HepG2 (cell line): Measurements from ENCODE around the gene CEBPB. TPM values are rescaled to one million over a fixed set of nuclear protein-coding genes. Genes with fewer than 3 reads are reported as not detected.
A peak's percentile ranks its signal among the peaks of the same experiment; 100 is the strongest.

Experiments
- CHD2 ChIP-seq: IDR thresholded peaks from 2 replicates; pipeline ENCODE4 v1.6.1; 2011; ENCODE audit warnings: low read depth, low read length, improper control_type of control experiment
- ERF ChIP-seq: IDR thresholded peaks from 2 replicates; pipeline ENCODE4 v1.6.1; 2018; ENCODE audit warnings: missing biosample characterization, missing genetic modification reagents
- KLF11 ChIP-seq: IDR thresholded peaks from 2 replicates; pipeline ENCODE4 v1.6.1; 2016; ENCODE audit warnings: missing compliant biosample characterization
- MTA3 ChIP-seq: sonication (generic); formaldehyde crosslinking; IDR thresholded peaks from 2 replicates; pipeline ENCODE4 v1.4.0; 2020; ENCODE audit warnings: missing genetic modification reagents
- NFYC ChIP-seq: IDR thresholded peaks from 2 replicates; pipeline ENCODE4 v1.6.1; 2016; ENCODE audit warnings: missing genetic modification reagents, missing compliant biosample characterization
- NRL ChIP-seq: sonication (generic); formaldehyde crosslinking; IDR thresholded peaks from 2 replicates; pipeline ENCODE4 v1.5.0; 2020; ENCODE audit warnings: missing genetic modification reagents, mild to moderate bottlenecking, moderate library complexity, borderline replicate concordance
- PHF20 ChIP-seq: sonication (generic); formaldehyde crosslinking; IDR thresholded peaks from 2 replicates; pipeline ENCODE4 v1.5.0; 2020; ENCODE audit warnings: mild to moderate bottlenecking, missing genetic modification reagents
- SIN3B ChIP-seq: fragments of 150-350 bp; IDR thresholded peaks from 2 replicates; pipeline ENCODE4 v1.6.1; 2014; ENCODE audit warnings: low read length
- ZNF350 ChIP-seq: sonication (generic); formaldehyde crosslinking; IDR thresholded peaks from 2 replicates; pipeline ENCODE4 v1.4.0; 2020; ENCODE audit warnings: mild to moderate bottlenecking, low read depth, missing genetic modification reagents, borderline replicate concordance
- ZNF772 ChIP-seq: sonication (generic); formaldehyde crosslinking; IDR thresholded peaks from 2 replicates; pipeline ENCODE4 v1.5.0; 2020; ENCODE audit warnings: mild to moderate bottlenecking, missing genetic modification reagents
- ZNF839 ChIP-seq: sonication (generic); formaldehyde crosslinking; IDR thresholded peaks from 2 replicates; pipeline ENCODE4 v1.4.0; 2020; ENCODE audit warnings: missing genetic modification reagents, mild to moderate bottlenecking, borderline replicate concordance
- ZNF891 ChIP-seq: sonication (generic); formaldehyde crosslinking; IDR thresholded peaks from 2 replicates; pipeline ENCODE4 v1.5.0; 2020; ENCODE audit warnings: mild to moderate bottlenecking, missing genetic modification reagents
- polyA plus RNA-seq, 8 experiments: library from polyadenylated mRNA; depleted of rRNA in 3 of 8; stranded (reverse) in 7 of 8; unstranded in 1 of 8; fragments of >200 nt; fragmentation: Illumina TruSeq in 4 of 8; extraction: Trizol in 4 of 8; gene quantifications; 2 replicates each; pipeline versions ENCODE4 v1.2.1 to v1.2.3, GENCODE V29; 2011 to 2016; ENCODE audit warnings: low read depth in 4 of 8, missing spikeins in 1 of 8, mixed read lengths in 1 of 8; ENCODE audit not compliant: insufficient read depth in 1 of 8
- total RNA-seq, 5 experiments: library from RNA; depleted of rRNA; stranded (reverse); fragments of >200 nt; fragmentation: Illumina TruSeq; extraction: Trizol; gene quantifications; 2 replicates each; pipeline ENCODE4 v1.2.3, GENCODE V29; 2016; ENCODE audit warnings: low read depth in 1 of 5
- TF ChIP-seq, protein P1 (sequence below), 2 experiments: sonication (generic) in 1 of 2; formaldehyde crosslinking in 1 of 2; IDR thresholded peaks; 2 replicates each; pipeline versions ENCODE4 v1.4.0 to v1.6.1; 2016 to 2020; ENCODE audit warnings: borderline replicate concordance in 1 of 2, low read depth in 1 of 2, mild to moderate bottlenecking in 1 of 2, missing genetic modification reagents in 1 of 2
- TF ChIP-seq, protein P2 (sequence below): sonication (generic); formaldehyde crosslinking; IDR thresholded peaks from 2 replicates; pipeline ENCODE4 v1.4.0; 2020; ENCODE audit warnings: missing genetic modification reagents
- TF ChIP-seq, protein P3 (sequence below): IDR thresholded peaks from 2 replicates; pipeline ENCODE4 v1.6.1; 2016; ENCODE audit warnings: low read depth, control low read depth
- TF ChIP-seq, protein P4 (sequence below): IDR thresholded peaks from 2 replicates; pipeline ENCODE4 v1.6.1; 2016

CEBPB gene
- total and polyA plus RNA-seq, 2 of the 13 experiments (the other 11 are each of a cell fraction or from before 2014, with no cell fraction given): 18.5 to 28.2 TPM

DNA sequence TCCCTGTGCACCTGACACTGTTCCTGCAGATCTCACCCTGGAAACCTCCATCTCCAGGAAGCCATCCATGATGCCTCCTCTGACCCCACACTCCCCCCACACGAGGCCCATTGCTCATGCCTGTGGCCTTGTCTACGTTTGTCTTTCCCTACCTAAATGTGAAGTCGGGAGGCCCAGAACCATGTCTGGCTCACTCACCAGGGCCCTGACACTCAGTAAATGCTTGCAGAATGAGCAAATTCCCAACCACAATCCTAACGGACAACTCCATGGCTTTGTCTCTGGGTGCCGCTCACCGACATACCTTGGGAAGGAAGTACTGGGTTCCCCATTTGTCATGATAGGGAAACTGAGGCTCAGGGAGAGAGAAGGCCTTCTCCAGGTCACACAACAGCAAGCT lies 44.4 kb upstream of the CEBPB start (continued):
- TF ChIP-seq KLF11 (CRISPR knock-in tag): no peak
- no peak for TF ChIP-seq PHF20
- 0 out of 2 replicates have a peak, but pooled peaks have one; percentile 10 for TF ChIP-seq ZNF891 (CRISPR knock-in tag)
- no peak for TF ChIP-seq ZNF839 (CRISPR knock-in tag)
- no peak for TF ChIP-seq SIN3B
- TF ChIP-seq, protein P1, sequence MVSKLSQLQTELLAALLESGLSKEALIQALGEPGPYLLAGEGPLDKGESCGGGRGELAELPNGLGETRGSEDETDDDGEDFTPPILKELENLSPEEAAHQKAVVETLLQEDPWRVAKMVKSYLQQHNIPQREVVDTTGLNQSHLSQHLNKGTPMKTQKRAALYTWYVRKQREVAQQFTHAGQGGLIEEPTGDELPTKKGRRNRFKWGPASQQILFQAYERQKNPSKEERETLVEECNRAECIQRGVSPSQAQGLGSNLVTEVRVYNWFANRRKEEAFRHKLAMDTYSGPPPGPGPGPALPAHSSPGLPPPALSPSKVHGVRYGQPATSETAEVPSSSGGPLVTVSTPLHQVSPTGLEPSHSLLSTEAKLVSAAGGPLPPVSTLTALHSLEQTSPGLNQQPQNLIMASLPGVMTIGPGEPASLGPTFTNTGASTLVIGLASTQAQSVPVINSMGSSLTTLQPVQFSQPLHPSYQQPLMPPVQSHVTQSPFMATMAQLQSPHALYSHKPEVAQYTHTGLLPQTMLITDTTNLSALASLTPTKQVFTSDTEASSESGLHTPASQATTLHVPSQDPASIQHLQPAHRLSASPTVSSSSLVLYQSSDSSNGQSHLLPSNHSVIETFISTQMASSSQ (IDR thresholded peaks at IDR 0.05; ENCODE audit: low read depth): no peak
- TF ChIP-seq, protein P1 (CRISPR knock-in tag; IDR thresholded peaks at IDR 0.05; ENCODE audit: borderline replicate concordance): no peak
- no peak for TF ChIP-seq CHD2
- TF ChIP-seq NRL (CRISPR knock-in tag): no peak
- TF ChIP-seq, protein P2, sequence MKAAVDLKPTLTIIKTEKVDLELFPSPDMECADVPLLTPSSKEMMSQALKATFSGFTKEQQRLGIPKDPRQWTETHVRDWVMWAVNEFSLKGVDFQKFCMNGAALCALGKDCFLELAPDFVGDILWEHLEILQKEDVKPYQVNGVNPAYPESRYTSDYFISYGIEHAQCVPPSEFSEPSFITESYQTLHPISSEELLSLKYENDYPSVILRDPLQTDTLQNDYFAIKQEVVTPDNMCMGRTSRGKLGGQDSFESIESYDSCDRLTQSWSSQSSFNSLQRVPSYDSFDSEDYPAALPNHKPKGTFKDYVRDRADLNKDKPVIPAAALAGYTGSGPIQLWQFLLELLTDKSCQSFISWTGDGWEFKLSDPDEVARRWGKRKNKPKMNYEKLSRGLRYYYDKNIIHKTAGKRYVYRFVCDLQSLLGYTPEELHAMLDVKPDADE (CRISPR knock-in tag): no peak
- no peak for TF ChIP-seq NFYC (CRISPR knock-in tag)
- TF ChIP-seq, protein P3, sequence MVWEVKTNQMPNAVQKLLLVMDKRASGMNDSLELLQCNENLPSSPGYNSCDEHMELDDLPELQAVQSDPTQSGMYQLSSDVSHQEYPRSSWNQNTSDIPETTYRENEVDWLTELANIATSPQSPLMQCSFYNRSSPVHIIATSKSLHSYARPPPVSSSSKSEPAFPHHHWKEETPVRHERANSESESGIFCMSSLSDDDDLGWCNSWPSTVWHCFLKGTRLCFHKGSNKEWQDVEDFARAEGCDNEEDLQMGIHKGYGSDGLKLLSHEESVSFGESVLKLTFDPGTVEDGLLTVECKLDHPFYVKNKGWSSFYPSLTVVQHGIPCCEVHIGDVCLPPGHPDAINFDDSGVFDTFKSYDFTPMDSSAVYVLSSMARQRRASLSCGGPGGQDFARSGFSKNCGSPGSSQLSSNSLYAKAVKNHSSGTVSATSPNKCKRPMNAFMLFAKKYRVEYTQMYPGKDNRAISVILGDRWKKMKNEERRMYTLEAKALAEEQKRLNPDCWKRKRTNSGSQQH: no peak
- TF ChIP-seq, protein P4, sequence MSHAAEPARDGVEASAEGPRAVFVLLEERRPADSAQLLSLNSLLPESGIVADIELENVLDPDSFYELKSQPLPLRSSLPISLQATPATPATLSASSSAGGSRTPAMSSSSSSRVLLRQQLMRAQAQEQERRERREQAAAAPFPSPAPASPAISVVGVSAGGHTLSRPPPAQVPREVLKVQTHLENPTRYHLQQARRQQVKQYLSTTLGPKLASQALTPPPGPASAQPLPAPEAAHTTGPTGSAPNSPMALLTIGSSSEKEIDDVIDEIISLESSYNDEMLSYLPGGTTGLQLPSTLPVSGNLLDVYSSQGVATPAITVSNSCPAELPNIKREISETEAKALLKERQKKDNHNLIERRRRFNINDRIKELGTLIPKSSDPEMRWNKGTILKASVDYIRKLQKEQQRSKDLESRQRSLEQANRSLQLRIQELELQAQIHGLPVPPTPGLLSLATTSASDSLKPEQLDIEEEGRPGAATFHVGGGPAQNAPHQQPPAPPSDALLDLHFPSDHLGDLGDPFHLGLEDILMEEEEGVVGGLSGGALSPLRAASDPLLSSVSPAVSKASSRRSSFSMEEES: no peak
- no peak for TF ChIP-seq ZNF772 (CRISPR knock-in tag)
- TF ChIP-seq MTA3 (CRISPR knock-in tag): no peak
- TF ChIP-seq ERF (CRISPR knock-in tag): no peak
- 0 out of 2 replicates have a peak, but pooled peaks have one; percentile 15 for TF ChIP-seq ZNF350
